Parathyroid adenoma (tissue), 2 donors: ENCODE data around the gene LAMA4.

Experiments used
- H2AFZ ChIP-seq: fragments of 300-600 bp; sonication (generic); one replicate; pipeline ENCODE4 v1.7.0; 2017; ENCODE audit warnings: antibody characterized with exemption, mild to moderate bottlenecking
- H3K27ac ChIP-seq: fragments of 300-600 bp; sonication (generic); one replicate; pipeline ENCODE4 v1.7.0; 2017
- H3K27me3 ChIP-seq: fragments of 300-600 bp; sonication (generic); one replicate; pipeline ENCODE4 v1.7.0; 2017; ENCODE audit warnings: low read length; ENCODE audit not compliant: control insufficient read depth, insufficient read depth
- H3K36me3 ChIP-seq: fragments of 300-600 bp; sonication (generic); one replicate; pipeline ENCODE4 v1.7.0; 2017; ENCODE audit warnings: low read length; ENCODE audit not compliant: control insufficient read depth, insufficient read depth
- H3K4me1 ChIP-seq: fragments of 300-600 bp; sonication (generic); one replicate; pipeline ENCODE4 v1.7.0; 2017; ENCODE audit warnings: control low read depth
- H3K4me2 ChIP-seq: fragments of 300-600 bp; sonication (generic); one replicate; pipeline ENCODE4 v1.7.0; 2017; ENCODE audit warnings: low read length
- H3K4me3 ChIP-seq: fragments of 300-600 bp; sonication (generic); one replicate; pipeline ENCODE4 v1.7.0; 2017; ENCODE audit warnings: low read depth, low read length
- H3K79me2 ChIP-seq: fragments of 300-600 bp; sonication (generic); one replicate; pipeline ENCODE4 v1.7.0; 2017; ENCODE audit warnings: control low read depth
- H3K9ac ChIP-seq: fragments of 300-600 bp; sonication (generic); one replicate; pipeline ENCODE4 v1.7.0; 2017; ENCODE audit warnings: mild to moderate bottlenecking
- H3K9me3 ChIP-seq: fragments of 300-600 bp; sonication (generic); one replicate; pipeline ENCODE4 v1.7.0; 2017; ENCODE audit warnings: low read length; ENCODE audit not compliant: control insufficient read depth
- TF ChIP-seq, protein P1 (sequence below): fragments of 300-600 bp; sonication (generic); IDR thresholded peaks from one replicate; pipeline ENCODE4 v1.7.0; 2017; ENCODE audit warnings: antibody characterized with exemption, mild to moderate bottlenecking
- donor health status: primary hyperparathyroidism.

The LAMA4 gene

GRCh38 chr6:112156668-112157067 lies 97.7 kb downstream of the LAMA4 start:
- H3K4me1 ChIP-seq = no peaks in the 10 kb centered on the region
- H2AFZ ChIP-seq = no peak overlapping the region
- no peaks in the 10 kb centered on the region for H3K27me3 ChIP-seq
- no peak overlapping the region for H3K9ac ChIP-seq
- H3K4me2 ChIP-seq = no peak overlapping the region
- no peaks in the 10 kb centered on the region for H3K79me2 ChIP-seq
- no peaks in the 10 kb centered on the region for H3K9me3 ChIP-seq
- H3K4me3 ChIP-seq = no peak overlapping the region
- H3K27ac ChIP-seq = no peak overlapping the region
- TF ChIP-seq, protein P1, sequence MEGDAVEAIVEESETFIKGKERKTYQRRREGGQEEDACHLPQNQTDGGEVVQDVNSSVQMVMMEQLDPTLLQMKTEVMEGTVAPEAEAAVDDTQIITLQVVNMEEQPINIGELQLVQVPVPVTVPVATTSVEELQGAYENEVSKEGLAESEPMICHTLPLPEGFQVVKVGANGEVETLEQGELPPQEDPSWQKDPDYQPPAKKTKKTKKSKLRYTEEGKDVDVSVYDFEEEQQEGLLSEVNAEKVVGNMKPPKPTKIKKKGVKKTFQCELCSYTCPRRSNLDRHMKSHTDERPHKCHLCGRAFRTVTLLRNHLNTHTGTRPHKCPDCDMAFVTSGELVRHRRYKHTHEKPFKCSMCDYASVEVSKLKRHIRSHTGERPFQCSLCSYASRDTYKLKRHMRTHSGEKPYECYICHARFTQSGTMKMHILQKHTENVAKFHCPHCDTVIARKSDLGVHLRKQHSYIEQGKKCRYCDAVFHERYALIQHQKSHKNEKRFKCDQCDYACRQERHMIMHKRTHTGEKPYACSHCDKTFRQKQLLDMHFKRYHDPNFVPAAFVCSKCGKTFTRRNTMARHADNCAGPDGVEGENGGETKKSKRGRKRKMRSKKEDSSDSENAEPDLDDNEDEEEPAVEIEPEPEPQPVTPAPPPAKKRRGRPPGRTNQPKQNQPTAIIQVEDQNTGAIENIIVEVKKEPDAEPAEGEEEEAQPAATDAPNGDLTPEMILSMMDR = no peak
- no peaks in the 10 kb centered on the region for H3K36me3 ChIP-seq

DNA sequence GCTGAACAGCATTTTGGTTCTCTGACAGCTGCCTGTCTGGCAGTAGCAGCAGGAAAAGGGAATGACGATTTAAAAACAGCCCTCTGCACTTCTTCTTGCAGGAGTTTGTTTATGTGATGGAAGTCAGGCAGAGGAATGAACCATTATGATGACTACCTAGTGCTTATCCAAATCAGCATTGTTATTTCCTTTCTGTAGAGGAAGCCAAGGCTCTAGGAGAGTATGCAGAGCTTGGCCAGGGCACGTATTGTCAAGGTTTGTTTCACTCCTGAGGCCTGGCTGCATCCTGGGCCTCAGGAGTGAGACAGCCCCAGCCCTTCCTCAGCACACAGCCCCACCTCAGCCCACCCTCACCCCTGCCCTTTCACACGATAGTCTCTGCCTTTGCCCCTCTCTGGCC lies 98.5 kb downstream of the LAMA4 start:
- Histone ChIP-seq H3K9me3 (no peaks in the 10 kb centered on the region), H3K9ac (no peak overlapping the region), H3K4me3 (no peak overlapping the region), H2AFZ (no peak overlapping the region), H3K27me3 (no peaks in the 10 kb centered on the region), H3K4me2 (no peak overlapping the region), H3K79me2 (no peaks in the 10 kb centered on the region), H3K27ac (no peak overlapping the region), H3K36me3 (no peaks in the 10 kb centered on the region), H3K4me1 (no peaks in the 10 kb centered on the region)
- TF ChIP-seq, protein P1 = no peak

- H3K9me3 ChIP-seq = no peaks in the 10 kb centered on the region
- no peaks in the 10 kb centered on the region for H3K79me2 ChIP-seq
- no peaks in the 10 kb centered on the region for H3K27me3 ChIP-seq
- H3K9ac ChIP-seq = no peak overlapping the region
- no peak overlapping the region for H3K4me3 ChIP-seq
- H3K4me2 ChIP-seq = no peak overlapping the region
- no peak overlapping the region for H2AFZ ChIP-seq
- H3K4me1 ChIP-seq = no peaks in the 10 kb centered on the region
- H3K27ac ChIP-seq = no peak overlapping the region
- TF ChIP-seq, protein P1 = no peak
- no peaks in the 10 kb centered on the region for H3K36me3 ChIP-seq
Observed at GRCh38 chr6:112154711-112155110, 99.7 kb downstream of the LAMA4 start.

- H3K27me3 ChIP-seq = no peaks in the 10 kb centered on the region
- no peaks in the 10 kb centered on the region for H3K4me1 ChIP-seq
- H3K9me3 ChIP-seq = no peaks in the 10 kb centered on the region
- H3K4me3 ChIP-seq = no peak overlapping the region
- H3K4me2 ChIP-seq = no peak overlapping the region
- H3K79me2 ChIP-seq = no peaks in the 10 kb centered on the region
- no peaks in the 10 kb centered on the region for H3K36me3 ChIP-seq
- no peak overlapping the region for H3K9ac ChIP-seq
- H2AFZ ChIP-seq = no peak overlapping the region
- TF ChIP-seq, protein P1 = no peak
- H3K27ac ChIP-seq = no peak overlapping the region
Observed at GRCh38 chr6:112153926-112154607, 100.3 kb downstream of the LAMA4 start.

DNA sequence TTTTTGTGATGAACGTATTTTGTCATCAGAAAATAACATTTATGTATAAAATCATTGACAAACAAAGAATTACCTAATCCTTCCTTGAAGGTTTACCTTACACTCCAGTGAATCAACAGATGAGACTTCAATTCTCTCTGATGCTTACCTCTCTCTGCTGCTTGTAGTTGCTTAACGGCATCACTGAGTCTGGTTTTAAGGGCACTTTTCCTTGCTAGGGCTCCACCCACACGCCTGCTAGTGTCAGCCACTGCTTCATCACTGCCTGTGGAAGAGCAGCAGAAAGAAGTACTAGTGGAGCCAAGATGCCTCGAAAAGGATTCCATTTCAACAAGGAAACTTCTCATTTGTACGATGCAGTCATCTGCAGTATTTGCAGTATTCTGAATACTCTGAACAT lies 104.0 kb downstream of the LAMA4 start:
- Histone ChIP-seq H3K79me2 (no peaks in the 10 kb centered on the region), H3K4me2 (no peak overlapping the region), H3K9me3 (no peaks in the 10 kb centered on the region), H3K27ac (no peak overlapping the region), H3K9ac (no peak overlapping the region), H3K36me3 (no peaks in the 10 kb centered on the region), H2AFZ (no peak overlapping the region), H3K4me3 (no peak overlapping the region), H3K4me1 (no peaks in the 10 kb centered on the region), H3K27me3 (no peaks in the 10 kb centered on the region)
- TF ChIP-seq, protein P1 = no peak
